Stimulated activated CD4-positive, alpha-beta T cell treated with anti-CD3 and anti-CD28 coated beads, Interleukin-1b, Interleukin-23, amount 100 ng/mL, for 24 hours (primary cell): ENCODE data around the gene LIPA.

Source experiments
- DNase-seq, 4 experiments: peaks; one replicate each; pipeline ENCODE4 v3.0.0-alpha.2; 2020; ENCODE audit warnings: low read depth in 4 of 4, low spot score in 1 of 4

Gene LIPA

GRCh38 chr10:89241486-89242344, 9.9 kb downstream of the LIPA start:
- DNase-seq = no peak

- DNase-seq = no peak
Measured at GRCh38 chr10:89241026-89241425, 10.5 kb downstream of the LIPA start.

- no peak for DNase-seq
Measured at GRCh38 chr10:89240519-89240918, 11.1 kb downstream of the LIPA start.

GRCh38 chr10:89238956-89239644, 12.5 kb downstream of the LIPA start:
- DNase-seq = no peak

- no peak for DNase-seq
Measured at GRCh38 chr10:89237849-89238248, 13.7 kb downstream of the LIPA start.

- DNase-seq = no peak
Measured at GRCh38 chr10:89236226-89236797, 15.3 kb downstream of the LIPA start.

GRCh38 chr10:89235073-89235798, 16.3 kb downstream of the LIPA start:
- DNase-seq = no peak

- DNase-seq = no peak
Measured at GRCh38 chr10:89233033-89233432, 18.5 kb downstream of the LIPA start.

GRCh38 chr10:89228962-89229361, 22.6 kb downstream of the LIPA start:
- no peak for DNase-seq

- DNase-seq = no peak
Measured at GRCh38 chr10:89228146-89228545, 23.4 kb downstream of the LIPA start.

- DNase-seq = no peak
Measured at GRCh38 chr10:89226891-89227290, 24.7 kb downstream of the LIPA start.

GRCh38 chr10:89224739-89225443, 26.7 kb downstream of the LIPA start:
- DNase-seq = no peak

GRCh38 chr10:89221919-89222318, 29.7 kb downstream of the LIPA start:
- DNase-seq = no peak

- DNase-seq = no peak
Measured at GRCh38 chr10:89219513-89220218, 31.9 kb downstream of the LIPA start.

GRCh38 chr10:89217057-89217990, 34.3 kb downstream of the LIPA start:
- peak; percentile 32 to 51 (median 48) for DNase-seq

GRCh38 chr10:89216056-89216455, 35.5 kb downstream of the LIPA start:
- DNase-seq = no peak

- no peak for DNase-seq
Measured at GRCh38 chr10:89215511-89215910, 36.1 kb downstream of the LIPA start.

GRCh38 chr10:89214566-89215165, 36.9 kb downstream of the LIPA start:
- DNase-seq = no peak
